ENCODE results near the gene PRDM15.
A peak's percentile ranks its signal among the peaks of the same experiment; 100 is the strongest.

Gene PRDM15

DNA sequence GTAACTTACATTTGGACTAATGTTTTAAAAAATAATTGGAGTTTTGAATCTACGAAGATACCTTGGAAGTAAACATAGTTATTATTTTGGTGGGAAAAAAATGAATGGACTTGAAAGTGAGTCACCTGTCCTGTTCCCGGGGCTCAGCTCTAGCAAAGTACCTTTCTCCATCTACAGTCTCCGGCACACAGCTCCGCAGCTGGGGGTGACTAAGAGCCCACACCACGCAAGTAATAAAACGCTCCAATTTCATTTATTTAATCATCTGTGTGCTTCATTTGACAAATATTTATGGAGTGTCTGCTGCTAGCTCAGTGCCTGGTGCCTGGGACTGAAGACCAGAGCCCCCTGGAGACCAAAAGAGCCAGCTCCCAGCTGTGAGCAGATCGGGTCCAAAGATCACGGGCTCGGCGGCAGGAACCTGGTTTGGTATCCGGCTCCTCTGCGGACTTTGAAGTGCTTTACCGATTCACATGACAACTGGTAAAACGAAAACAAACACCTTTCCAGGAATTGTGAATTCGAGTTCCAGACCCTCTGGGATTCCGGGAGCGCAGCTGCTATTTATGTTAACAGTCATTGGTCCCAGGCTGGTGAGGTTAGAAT is 110.6 kb downstream of the PRDM15 start:
- Mint-ChIP-seq H3K9me3 (no peaks in the 10 kb centered on the region), H3K27ac (no peak overlapping the region), H3K4me3 (peak overlapping the region; percentile 75), H3K4me1 (ENCODE audit: low read depth) (peaks cover 22% of the 10 kb centered on the region), H3K36me3 (ENCODE audit: low read depth) (no peaks in the 10 kb centered on the region), H3K27me3 (peaks cover 88% of the 10 kb centered on the region)
- DNase-seq, result peak; percentile 43

DNA sequence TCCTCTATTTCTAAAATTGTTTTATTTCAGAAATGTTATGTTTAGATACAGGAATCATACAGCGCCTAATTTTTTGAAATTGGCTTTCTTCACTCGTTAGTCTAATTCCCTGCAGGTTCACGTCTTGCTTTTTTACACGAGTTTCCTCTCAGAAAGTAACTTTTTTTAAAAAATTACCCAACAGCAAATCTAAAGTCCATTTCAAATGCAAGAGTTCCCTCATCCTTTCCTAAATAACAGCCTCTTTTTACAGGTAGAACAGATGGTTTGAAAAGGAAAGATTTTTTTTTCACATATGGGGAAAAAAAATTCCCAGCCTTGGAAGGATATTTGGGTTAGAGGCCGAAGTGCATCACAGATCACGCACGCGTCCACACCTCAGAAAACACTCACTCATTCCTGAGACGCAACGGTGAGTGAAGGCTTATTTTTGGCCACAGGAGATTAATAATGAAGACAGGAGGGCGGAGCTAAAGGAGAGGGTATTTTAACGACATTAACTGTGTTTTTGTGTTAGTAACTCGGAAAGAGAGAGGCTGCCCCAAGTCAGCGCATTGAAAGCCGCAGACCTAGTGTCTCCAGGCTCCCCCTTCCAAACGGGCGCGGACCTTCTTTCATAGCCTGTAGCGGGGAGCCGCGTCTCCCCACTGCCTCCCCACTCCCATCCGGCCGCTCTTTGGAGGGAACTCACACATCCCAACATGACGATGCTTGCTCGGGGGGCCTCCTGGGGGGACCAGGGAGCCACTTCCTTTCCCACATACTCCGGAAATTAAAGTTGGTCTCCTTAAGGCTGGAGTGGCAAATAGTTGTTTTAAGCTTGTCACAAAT is 111.3 kb downstream of the PRDM15 start:
- Mint-ChIP-seq H3K27me3 (peaks cover 88% of the 10 kb centered on the region), H3K4me3 (peak overlapping the region; percentile 75), H3K9me3 (no peaks in the 10 kb centered on the region), H3K36me3 (ENCODE audit: low read depth) (no peaks in the 10 kb centered on the region), H3K4me1 (ENCODE audit: low read depth) (peaks cover 22% of the 10 kb centered on the region), H3K27ac (no peak overlapping the region)
- peak; percentile 44 for DNase-seq

DNA sequence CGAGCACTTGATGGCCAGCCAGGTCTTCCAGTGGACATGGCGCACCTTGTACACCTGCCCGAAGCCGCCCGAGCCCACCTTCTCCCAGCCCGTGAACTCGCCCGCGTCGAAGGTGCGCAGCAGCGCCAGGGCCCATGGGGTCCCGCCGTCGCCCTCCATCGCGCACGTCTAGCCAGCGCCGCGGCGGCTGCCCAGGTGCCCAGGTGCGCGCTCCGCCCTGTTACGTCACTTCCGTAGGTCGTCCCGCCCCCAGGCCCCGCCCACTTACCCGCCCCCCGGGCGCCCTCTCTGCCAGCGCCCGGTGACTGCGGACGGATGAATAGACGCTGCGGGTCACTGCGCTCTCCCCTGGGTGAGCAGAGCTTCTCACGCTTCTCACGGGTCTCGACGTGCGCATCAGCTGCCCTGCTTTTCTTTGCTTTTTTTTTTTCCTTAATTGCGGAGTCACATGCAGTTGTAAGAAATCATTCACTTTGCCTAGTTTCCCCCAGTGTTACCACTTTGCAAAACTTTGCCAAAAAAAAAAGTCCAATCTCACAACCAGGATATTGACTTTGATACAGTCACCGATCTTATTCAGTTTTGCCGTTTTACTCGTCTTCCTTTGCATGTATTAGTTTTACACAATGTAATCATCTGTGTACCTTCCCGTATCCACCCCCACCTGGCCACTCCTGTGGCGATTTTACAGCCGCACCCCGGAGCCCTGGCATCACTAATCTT is 112.1 kb downstream of the PRDM15 start, which contains the start of gene RIPK4:
TSS of gene RIPK4 (minus strand) at position 170 of the 723 bp plus-strand sequence. CDS start at position 159, 11 bp downstream.
- Mint-ChIP-seq H3K4me1 (ENCODE audit: low read depth) (peaks cover 24% of the 10 kb centered on the region), H3K36me3 (ENCODE audit: low read depth) (no peaks in the 10 kb centered on the region), H3K9me3 (no peaks in the 10 kb centered on the region), H3K27me3 (peaks cover 88% of the 10 kb centered on the region), H3K27ac (peak within 1 kb of the TSS; percentile 52), H3K4me3 (peak within 1 kb of the TSS; percentile 75)
- DNase-seq, result peak; percentile 74

DNA sequence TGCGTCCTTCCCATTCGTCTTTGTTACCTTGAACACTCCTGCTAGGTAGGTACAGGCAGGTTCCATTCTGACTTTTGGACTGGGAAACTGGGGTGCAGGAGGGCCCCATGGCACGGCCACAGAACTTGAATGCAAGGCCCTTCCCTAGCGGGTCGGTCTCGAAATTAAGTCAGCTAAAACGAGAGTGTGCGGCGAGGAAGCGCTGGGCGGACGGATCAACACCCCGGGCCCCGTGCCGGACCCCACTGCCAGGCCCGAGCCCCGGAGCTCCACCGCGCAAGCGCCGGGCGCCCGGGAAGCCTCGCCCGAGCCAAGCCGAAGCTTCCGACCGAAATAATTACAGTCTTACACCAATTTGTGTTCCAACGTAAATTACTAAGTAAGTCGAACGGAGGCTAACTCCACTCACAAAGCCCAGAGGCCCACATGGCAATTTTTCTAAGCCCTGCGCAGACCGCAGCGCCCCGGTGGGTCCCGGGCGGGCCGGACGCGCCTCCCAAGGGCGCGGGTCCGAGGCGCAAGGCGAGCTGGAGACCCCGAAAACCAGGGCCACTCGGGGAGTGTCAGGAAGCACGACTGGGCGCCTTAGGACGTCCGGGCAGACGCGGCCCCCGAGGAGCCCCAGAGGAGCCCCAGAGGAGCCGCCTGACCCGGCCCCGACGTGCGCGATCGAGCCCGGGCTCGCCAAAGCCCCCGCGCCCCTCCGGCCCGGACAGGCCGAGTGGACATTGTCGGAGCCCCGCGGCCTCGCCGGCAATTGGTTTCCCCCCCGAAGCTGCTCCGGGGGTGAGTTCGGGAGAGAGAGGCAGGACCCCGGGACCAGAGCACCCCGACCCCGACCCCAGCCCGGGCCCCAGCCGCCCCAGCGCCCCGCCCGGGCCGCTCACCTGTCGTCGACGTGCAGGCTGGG is 112.9 kb downstream of the PRDM15 start:
- no peaks in the 10 kb centered on the region for H3K9me3 Mint-ChIP-seq
- H3K27me3 Mint-ChIP-seq, result peaks cover 90% of the 10 kb centered on the region
- peak overlapping the region; percentile 75 for H3K4me3 Mint-ChIP-seq
- H3K4me1 Mint-ChIP-seq (ENCODE audit: low read depth), result peaks cover 31% of the 10 kb centered on the region
- H3K36me3 Mint-ChIP-seq (ENCODE audit: low read depth), result no peaks in the 10 kb centered on the region
- H3K27ac Mint-ChIP-seq, result no peak overlapping the region
- DNase-seq, result peak; percentile 33

DNA sequence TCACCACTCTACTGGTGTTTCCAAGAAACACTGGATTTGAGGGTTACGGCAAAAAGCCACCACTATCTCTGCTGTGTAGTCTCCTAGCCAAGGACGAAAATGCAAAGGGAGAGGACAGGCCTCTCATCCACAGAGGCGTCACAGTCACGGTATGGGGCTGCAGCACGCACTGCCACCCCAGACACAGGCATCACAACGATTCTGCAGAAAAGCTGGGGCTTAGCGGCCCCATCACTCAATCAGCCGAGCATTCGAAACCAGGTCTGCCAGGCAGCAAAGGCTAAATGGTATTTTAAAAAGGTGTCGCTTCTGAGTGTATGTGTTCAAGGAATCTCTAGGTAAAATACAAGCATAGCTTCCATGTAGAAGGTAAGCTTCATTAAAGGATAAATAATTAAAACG is 113.7 kb downstream of the PRDM15 start:
- Mint-ChIP-seq H3K9me3 (no peaks in the 10 kb centered on the region), H3K4me3 (no peak overlapping the region), H3K27me3 (peaks cover 91% of the 10 kb centered on the region), H3K27ac (no peak overlapping the region), H3K4me1 (ENCODE audit: low read depth) (peaks cover 35% of the 10 kb centered on the region), H3K36me3 (ENCODE audit: low read depth) (no peaks in the 10 kb centered on the region)
- no peak for DNase-seq

DNA sequence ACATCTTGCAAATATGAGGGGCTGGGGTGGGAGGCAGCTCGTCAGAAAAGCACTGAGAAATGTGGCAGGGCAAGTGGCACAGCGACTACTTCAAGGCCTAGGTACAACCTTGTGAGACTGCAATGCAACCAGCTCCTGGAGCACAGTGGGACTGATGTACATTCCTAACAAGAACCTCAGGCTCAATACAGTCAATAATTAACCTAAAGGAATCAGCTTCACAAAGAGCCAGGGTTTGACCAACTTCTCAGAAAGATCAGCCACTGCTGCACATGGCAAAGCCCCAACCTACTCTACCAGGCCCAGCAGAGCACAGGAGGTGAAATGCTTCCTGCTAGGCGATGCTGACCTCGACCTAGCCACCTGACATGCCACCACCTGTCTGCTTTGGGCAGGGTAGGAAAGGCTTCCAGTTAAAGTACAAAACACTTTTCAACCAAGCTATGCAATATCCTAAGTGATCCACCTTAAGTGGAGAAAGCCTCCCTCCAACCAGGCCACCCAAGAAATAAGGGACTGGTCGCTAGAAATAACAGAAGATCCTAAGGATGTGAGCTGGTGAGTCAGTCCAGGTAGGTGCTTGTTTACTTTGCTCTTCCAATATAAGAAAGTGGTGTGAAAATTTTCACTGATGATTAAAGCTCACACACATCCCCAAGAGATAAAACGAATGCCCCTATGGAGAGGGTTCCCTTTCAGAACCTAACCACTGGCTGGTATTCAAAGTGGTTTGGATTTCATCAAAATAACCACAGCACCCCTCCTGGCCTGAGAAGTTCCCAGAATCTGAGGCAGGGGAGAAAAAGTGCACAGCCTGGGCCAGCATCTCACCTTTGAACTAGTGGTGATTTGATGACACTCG is 114.4 kb downstream of the PRDM15 start:
- Mint-ChIP-seq H3K36me3 (ENCODE audit: low read depth) (no peaks in the 10 kb centered on the region), H3K4me1 (ENCODE audit: low read depth) (peaks cover 35% of the 10 kb centered on the region), H3K27ac (no peak overlapping the region), H3K9me3 (no peaks in the 10 kb centered on the region), H3K4me3 (no peak overlapping the region), H3K27me3 (peaks cover 91% of the 10 kb centered on the region)
- no peak for DNase-seq

DNA sequence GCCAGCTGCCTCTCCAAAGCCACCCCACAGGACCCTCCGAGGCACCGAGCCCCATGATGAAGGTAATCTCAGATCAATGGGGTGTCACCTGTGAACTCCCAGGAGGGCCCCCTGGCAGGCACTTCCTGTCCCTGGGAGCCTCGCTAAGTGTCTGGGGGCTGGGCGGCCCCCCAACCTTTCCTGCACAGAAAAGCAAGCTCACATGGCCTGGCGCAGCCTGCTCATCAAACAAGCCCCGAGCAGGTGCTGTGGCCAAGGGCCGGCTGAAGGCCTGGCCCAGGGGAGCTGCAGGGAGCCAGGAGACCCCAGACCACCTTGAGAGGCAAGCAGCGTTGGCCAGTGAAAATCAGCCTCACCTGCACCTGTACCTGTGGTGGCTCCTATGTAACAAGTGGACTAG is 115.1 kb downstream of the PRDM15 start:
- peaks cover 33% of the 10 kb centered on the region for H3K4me1 Mint-ChIP-seq (ENCODE audit: low read depth)
- H3K36me3 Mint-ChIP-seq (ENCODE audit: low read depth), result no peaks in the 10 kb centered on the region
- H3K27ac Mint-ChIP-seq, result no peak overlapping the region
- H3K9me3 Mint-ChIP-seq, result no peaks in the 10 kb centered on the region
- DNase-seq, result no peak
- peaks cover 88% of the 10 kb centered on the region for H3K27me3 Mint-ChIP-seq
- no peak overlapping the region for H3K4me3 Mint-ChIP-seq

DNA sequence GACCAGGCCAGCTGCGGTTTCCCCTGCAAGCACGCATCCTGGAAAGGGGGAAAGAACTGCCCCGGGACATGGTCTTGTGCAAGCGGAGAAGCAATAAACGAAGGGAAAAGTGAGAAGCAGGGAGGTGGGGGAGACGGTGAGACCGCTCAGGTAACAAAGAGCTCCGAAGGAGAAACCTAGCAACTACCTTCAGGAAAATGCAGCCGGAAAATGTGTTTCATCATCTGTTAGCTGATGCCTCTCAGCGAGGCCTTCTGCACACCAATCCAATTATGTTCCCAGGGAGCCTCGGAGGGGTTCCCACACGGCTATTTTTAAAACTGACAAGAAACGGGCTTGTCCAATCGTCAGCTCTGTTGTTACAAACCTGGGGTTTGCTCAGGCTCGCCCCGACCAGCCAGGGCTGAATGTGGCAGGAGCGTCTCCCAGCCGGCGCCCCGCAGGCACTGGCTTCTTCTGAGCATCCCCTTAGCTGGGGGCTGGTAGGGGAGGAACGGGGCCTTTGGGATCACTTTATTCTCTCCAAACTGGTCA is 115.7 kb downstream of the PRDM15 start:
- DNase-seq, result no peak
- Mint-ChIP-seq H3K36me3 (ENCODE audit: low read depth) (no peaks in the 10 kb centered on the region), H3K27ac (no peak overlapping the region), H3K4me3 (no peak overlapping the region), H3K27me3 (peaks cover 85% of the 10 kb centered on the region), H3K9me3 (no peaks in the 10 kb centered on the region), H3K4me1 (ENCODE audit: low read depth) (peaks cover 28% of the 10 kb centered on the region)

DNA sequence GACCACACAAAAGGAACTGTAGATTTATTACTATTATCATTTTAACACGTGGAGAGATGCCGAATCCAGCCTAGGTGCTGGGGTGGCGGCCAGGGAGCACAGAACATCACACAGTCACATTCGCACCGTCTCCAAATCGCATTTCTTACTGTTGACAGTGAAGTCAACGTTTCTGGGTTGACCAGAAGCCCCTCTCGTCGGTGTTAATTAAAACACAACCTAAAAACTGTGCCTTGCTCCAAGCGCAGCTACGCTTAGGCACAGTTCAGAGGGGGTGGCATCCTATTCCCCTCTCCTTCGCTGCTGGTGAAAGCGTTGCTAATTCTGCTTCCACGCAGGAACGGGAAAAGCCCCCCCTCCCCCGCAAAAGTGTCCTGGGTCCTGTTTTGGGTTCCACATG is 116.4 kb downstream of the PRDM15 start:
- no peak for DNase-seq
- Mint-ChIP-seq H3K4me1 (ENCODE audit: low read depth) (peaks cover 21% of the 10 kb centered on the region), H3K27me3 (peaks cover 78% of the 10 kb centered on the region)

DNA sequence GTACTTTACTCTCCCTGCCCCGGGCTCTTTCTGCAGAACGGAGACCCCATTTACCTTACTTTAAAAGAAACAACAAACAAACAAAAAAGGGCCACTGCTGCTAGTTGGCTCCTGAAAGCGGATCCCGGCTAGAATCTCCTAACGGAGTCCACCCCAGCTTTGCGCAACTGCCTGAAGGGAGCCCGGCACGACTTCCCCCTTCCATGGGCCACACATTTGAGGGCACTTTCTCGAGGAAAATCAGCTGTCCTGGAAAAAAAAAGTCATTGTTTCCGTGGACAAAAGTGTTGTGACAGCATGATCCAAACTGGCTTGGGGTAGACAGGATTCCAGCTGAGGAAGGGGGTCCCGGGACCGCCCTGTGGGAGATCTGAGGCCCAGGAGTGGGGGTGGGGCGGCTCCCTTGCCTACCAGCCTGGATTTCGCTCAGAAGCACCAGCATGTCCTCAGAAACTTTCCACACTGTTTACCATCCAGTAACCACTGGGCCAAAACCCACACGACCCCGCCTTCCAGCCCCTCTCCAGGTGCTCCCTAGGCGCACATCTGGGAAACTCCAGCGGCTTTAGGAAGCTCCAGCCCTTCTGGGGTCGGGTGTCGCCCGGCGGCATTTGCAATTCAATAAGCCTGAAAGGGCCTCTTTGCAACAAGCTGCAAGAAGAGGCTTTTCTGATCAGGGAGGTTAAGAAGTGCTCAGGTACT is 117.1 kb downstream of the PRDM15 start:
- Mint-ChIP-seq H3K36me3 (ENCODE audit: low read depth) (no peaks in the 10 kb centered on the region), H3K27ac (no peak overlapping the region), H3K9me3 (no peaks in the 10 kb centered on the region), H3K27me3 (peaks cover 72% of the 10 kb centered on the region), H3K4me1 (ENCODE audit: low read depth) (peaks cover 14% of the 10 kb centered on the region), H3K4me3 (no peak overlapping the region)
- DNase-seq, result no peak

More for the DNA sequence above, 116.4 kb downstream of the PRDM15 start:
- H3K36me3 Mint-ChIP-seq (ENCODE audit: low read depth), result no peaks in the 10 kb centered on the region
- H3K27ac Mint-ChIP-seq, result no peak overlapping the region
- H3K4me3 Mint-ChIP-seq, result no peak overlapping the region
- no peaks in the 10 kb centered on the region for H3K9me3 Mint-ChIP-seq

DNA sequence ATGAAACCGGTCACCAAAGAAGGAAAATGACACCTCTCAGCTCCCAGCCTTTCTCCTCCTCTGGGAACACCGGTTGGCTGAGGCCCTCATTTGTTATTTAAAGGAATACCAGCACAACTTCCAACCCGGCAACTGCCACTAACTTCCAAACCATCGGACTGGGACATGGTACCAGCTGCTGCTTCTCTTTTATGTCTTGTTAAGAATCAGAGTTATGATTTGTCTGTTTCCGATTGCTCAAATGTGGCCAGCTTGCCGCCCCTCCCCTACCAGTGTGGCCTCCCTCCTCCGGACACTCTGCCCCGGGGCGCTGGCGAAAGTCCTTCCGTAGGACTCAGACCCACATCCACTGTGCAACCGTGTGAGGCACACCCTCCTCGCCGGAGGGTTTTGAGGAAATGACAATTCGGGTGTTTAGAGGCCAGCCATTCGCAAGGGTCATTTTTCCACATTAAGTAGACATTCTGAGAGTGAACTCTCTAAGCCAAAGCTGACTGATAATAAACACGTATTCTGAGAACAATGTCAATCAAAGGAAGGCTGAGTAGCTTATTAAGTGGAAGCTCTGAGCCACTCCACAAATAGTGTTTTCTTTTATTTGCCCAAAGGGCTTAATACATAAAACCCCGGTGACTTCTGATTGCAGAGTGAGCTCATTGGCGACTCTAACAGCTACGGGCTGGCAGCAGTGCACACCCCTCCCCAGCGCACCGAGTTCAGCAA is 117.8 kb downstream of the PRDM15 start:
- H3K36me3 Mint-ChIP-seq (ENCODE audit: low read depth), result no peaks in the 10 kb centered on the region
- no peaks in the 10 kb centered on the region for H3K9me3 Mint-ChIP-seq
- no peak overlapping the region for H3K4me3 Mint-ChIP-seq
- H3K27ac Mint-ChIP-seq, result no peak overlapping the region
- H3K4me1 Mint-ChIP-seq (ENCODE audit: low read depth), result peaks cover 13% of the 10 kb centered on the region
- DNase-seq, result no peak
- H3K27me3 Mint-ChIP-seq, result peaks cover 70% of the 10 kb centered on the region

DNA sequence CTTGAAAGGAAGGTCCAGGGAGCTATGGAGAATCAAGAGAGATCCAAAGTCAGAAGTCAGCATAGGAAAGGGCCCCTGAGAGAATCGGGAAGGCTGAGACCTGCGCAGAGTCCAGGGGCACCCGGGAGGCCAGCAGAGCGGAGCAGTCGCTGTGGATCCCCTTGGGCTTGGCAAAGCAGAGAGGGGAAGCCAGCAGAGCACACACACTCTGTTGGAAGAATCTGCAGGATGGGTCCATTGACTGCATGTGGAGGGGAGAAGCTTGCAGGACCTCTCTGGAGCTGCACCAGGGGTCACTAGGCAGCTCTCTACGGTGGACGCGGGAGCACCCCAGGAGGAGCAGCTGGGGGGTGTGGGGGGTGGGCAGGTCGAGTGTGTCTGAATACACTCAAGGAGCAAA is 118.7 kb downstream of the PRDM15 start:
- peaks cover 64% of the 10 kb centered on the region for H3K27me3 Mint-ChIP-seq
- no peaks in the 10 kb centered on the region for H3K9me3 Mint-ChIP-seq

More for the DNA sequence above, 118.7 kb downstream of the PRDM15 start:
- Mint-ChIP-seq H3K36me3 (ENCODE audit: low read depth) (no peaks in the 10 kb centered on the region), H3K27ac (no peak overlapping the region), H3K4me3 (no peak overlapping the region), H3K4me1 (ENCODE audit: low read depth) (peaks cover 13% of the 10 kb centered on the region)
- DNase-seq, result no peak
